ENCODE measurements around the gene THOC5. TPM values are rescaled to one million over a fixed set of nuclear protein-coding genes. Genes with fewer than 3 reads are reported as not detected.

THOC5 gene
- total RNA-seq, 4 donors from 2014 or later, result 23.9 to 46.6 (median 30.3) TPM

- WGBS, 2 donors, result 78 to 79% methylated on average over 10 of the region's 10 CpGs
- Histone ChIP-seq H3K27me3 (no peaks in the 10 kb centered on the region), H3K36me3 (no peaks in the 10 kb centered on the region), H3K4me3 (replicated peaks in 1 of 3) (no peak overlapping the region), H3K4me1 (peaks cover 0 to 10% of the 10 kb centered on the region in 2 donors), H3K27ac (no peak overlapping the region), H3K9me3 (no peaks in the 10 kb centered on the region)
- DNase-seq, result no peak
- no peak for TF ChIP-seq POLR2A (IDR thresholded peaks at IDR 0.05)
- TF ChIP-seq, protein P1, sequence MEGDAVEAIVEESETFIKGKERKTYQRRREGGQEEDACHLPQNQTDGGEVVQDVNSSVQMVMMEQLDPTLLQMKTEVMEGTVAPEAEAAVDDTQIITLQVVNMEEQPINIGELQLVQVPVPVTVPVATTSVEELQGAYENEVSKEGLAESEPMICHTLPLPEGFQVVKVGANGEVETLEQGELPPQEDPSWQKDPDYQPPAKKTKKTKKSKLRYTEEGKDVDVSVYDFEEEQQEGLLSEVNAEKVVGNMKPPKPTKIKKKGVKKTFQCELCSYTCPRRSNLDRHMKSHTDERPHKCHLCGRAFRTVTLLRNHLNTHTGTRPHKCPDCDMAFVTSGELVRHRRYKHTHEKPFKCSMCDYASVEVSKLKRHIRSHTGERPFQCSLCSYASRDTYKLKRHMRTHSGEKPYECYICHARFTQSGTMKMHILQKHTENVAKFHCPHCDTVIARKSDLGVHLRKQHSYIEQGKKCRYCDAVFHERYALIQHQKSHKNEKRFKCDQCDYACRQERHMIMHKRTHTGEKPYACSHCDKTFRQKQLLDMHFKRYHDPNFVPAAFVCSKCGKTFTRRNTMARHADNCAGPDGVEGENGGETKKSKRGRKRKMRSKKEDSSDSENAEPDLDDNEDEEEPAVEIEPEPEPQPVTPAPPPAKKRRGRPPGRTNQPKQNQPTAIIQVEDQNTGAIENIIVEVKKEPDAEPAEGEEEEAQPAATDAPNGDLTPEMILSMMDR (IDR thresholded peaks at IDR 0.05), result no peak
- intact Hi-C loops (cut with DNase I), result no loop called here
Measured at GRCh38 chr22:29578462-29579200, 25.1 kb upstream of the THOC5 start.

- TF ChIP-seq, protein P1 (IDR thresholded peaks at IDR 0.05), result no peak
- TF ChIP-seq POLR2A (IDR thresholded peaks at IDR 0.05), result no peak
- Histone ChIP-seq H3K4me1 (no peaks in the 10 kb centered on the region), H3K36me3 (no peaks in the 10 kb centered on the region), H3K27me3 (no peaks in the 10 kb centered on the region), H3K27ac (no peak overlapping the region), H3K9me3 (no peaks in the 10 kb centered on the region), H3K4me3 (replicated peaks in 1 of 3) (no peak overlapping the region)
- intact Hi-C loops (cut with DNase I), result no loop called here
- WGBS, 2 donors, result 93 to 94% methylated on average over 7 of the region's 7 CpGs
- no peak for DNase-seq
Measured at GRCh38 chr22:29574762-29575450, 21.3 kb upstream of the THOC5 start.

DNA sequence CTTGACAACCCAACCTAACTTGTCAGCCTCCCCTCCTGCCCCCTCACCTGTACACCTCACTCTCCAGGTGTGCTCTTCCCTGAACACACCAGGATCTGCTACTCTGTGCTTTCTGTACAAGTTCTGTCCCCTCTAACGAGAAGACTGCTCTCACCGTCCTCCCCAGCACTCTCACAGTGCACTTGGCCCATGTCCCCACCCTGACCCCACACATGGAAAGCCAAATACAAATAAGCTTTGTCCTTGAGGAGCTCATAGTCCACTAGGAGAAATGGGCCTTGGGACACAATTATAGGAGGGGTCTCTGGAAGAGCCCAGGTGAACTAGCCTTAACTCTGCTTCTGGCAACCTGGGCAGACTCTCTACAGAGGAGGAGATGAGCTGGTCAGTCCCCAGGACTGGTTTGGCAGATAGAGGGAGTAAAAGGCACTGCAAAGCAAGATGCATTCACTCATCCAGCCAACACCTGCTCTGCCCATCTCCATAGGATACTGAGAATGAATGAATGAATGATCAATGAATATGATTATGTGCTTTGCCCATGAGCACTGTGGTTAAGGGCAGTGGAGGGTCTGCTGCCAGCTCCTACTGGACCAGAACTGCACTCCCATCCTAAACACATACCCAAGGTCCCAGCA, 17.5 kb upstream of the THOC5 start:
- DNase-seq, result no peak
- Histone ChIP-seq H3K4me1 (no peaks in the 10 kb centered on the region), H3K27ac (no peak overlapping the region), H3K4me3 (replicated peaks in 1 of 3) (no peak overlapping the region), H3K36me3 (peaks cover 4 to 7% of the 10 kb centered on the region in 2 donors), H3K9me3 (no peaks in the 10 kb centered on the region), H3K27me3 (no peaks in the 10 kb centered on the region)
- intact Hi-C loops (cut with DNase I), result no loop called here
- 89 to 96% methylated on average over 2 of the region's 2 CpGs for WGBS, 2 donors
- TF ChIP-seq, protein P1 (IDR thresholded peaks at IDR 0.05), result no peak
- no peak for TF ChIP-seq POLR2A (IDR thresholded peaks at IDR 0.05)

DNA sequence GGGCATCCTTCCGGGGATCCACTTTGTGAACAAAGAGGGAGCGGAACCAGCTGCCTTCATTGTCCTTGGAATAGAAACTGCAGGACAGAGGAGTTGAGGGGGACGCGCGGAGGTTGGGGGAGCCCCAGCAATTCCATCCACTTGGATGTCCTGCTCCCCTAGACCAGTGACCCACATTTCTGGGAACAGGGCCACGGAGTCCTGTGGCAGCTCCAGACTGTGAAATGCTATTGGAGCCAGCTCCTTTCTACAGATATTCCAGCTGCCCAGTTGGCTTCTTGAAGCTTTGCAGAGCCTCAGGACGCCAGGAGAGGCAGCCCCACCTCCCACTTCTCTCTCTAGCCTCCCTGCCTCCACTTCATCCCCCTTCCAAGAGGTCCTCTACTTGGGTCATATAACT, 16.9 kb upstream of the THOC5 start:
- Histone ChIP-seq H3K36me3 (peaks cover 4 to 7% of the 10 kb centered on the region in 2 donors), H3K27me3 (no peaks in the 10 kb centered on the region), H3K9me3 (no peaks in the 10 kb centered on the region), H3K4me1 (no peaks in the 10 kb centered on the region), H3K4me3 (replicated peaks in 1 of 3) (no peak overlapping the region), H3K27ac (no peak overlapping the region)
- WGBS, 2 donors, result 88 to 95% methylated on average over 7 of the region's 7 CpGs
- intact Hi-C loops (cut with DNase I), result no loop called here
- TF ChIP-seq, protein P1 (IDR thresholded peaks at IDR 0.05), result no peak
- TF ChIP-seq POLR2A (IDR thresholded peaks at IDR 0.05), result no peak
- no peak for DNase-seq

All from thyroid gland (tissue), 4 donors.